CD14-positive monocyte (primary cell): ENCODE data around the gene LDLRAD4. TPM values are rescaled to one million over a fixed set of nuclear protein-coding genes. Genes with fewer than 3 reads are reported as not detected.

ENCODE experiments used
- DNase-seq, 3 donors: peaks; one replicate each; pipeline ENCODE4 v3.0.0-alpha.2; 2011 to 2022
- H2AFZ ChIP-seq: 2 replicates; pipeline ENCODE4 v1.6.0; 2012; ENCODE audit warnings: mild to moderate bottlenecking, low read depth, low read length, inconsistent platforms; ENCODE audit not compliant: insufficient read depth, poor library complexity, severe bottlenecking
- H3K27ac ChIP-seq, 2 donors: 1 replicate in 1 of 2; 2 replicates in 1 of 2; pipeline ENCODE4 v1.5.1; 2012 to 2013; ENCODE audit warnings: low read length in 2 of 2, control low read depth in 1 of 2, inconsistent platforms in 1 of 2, low read depth in 1 of 2, mild to moderate bottlenecking in 1 of 2
- H3K27me3 ChIP-seq, 2 donors: one replicate each; pipeline versions ENCODE4 v1.6.0 to v1.6.1; 2011 to 2013; ENCODE audit warnings: low read length in 2 of 2; ENCODE audit not compliant: control insufficient read depth in 2 of 2, insufficient read depth in 2 of 2
- H3K36me3 ChIP-seq, 2 donors: replicated peaks in 1 of 2; 1 replicate in 1 of 2; 2 replicates in 1 of 2; pipeline versions ENCODE4 v1.5.1 to v1.6.1; 2012 to 2013; ENCODE audit warnings: low read length in 2 of 2, control low read depth in 1 of 2, inconsistent platforms in 1 of 2, mild to moderate bottlenecking in 1 of 2; ENCODE audit not compliant: insufficient read depth in 2 of 2, control insufficient read depth in 1 of 2
- H3K4me1 ChIP-seq, 2 donors: 1 replicate in 1 of 2; 2 replicates in 1 of 2; pipeline versions ENCODE4 v1.5.1 to v1.6.1; 2012 to 2013; ENCODE audit warnings: low read length in 2 of 2, control low read depth in 1 of 2, inconsistent platforms in 1 of 2, mild to moderate bottlenecking in 1 of 2, moderate library complexity in 1 of 2; ENCODE audit not compliant: insufficient read depth in 2 of 2, control insufficient read depth in 1 of 2
- H3K4me2 ChIP-seq: replicated peaks from 2 replicates; pipeline ENCODE3; 2012; ENCODE audit warnings: low read length, moderate library complexity, mild to moderate bottlenecking; ENCODE audit not compliant: poor library complexity, severe bottlenecking; ENCODE audit errors: extremely low read depth
- H3K4me3 ChIP-seq, 3 experiments: fragments of 200-600 bp in 1 of 3; sonication (generic) in 1 of 3; replicated peaks in 1 of 3; 1 replicate in 2 of 3; 2 replicates in 1 of 3; pipeline ENCODE4 v1.5.1; 2011 to 2013; ENCODE audit warnings: low read length in 3 of 3, mild to moderate bottlenecking in 3 of 3, control low read depth in 2 of 3, low read depth in 2 of 3, inconsistent platforms in 1 of 3, moderate library complexity in 1 of 3
- H3K79me2 ChIP-seq: 2 replicates; pipeline ENCODE4 v1.6.0; 2012; ENCODE audit warnings: mild to moderate bottlenecking, control low read depth, inconsistent platforms, low read length, moderate library complexity; ENCODE audit not compliant: insufficient read depth
- H3K9ac ChIP-seq: 2 replicates; pipeline ENCODE4 v1.6.0; 2017; ENCODE audit warnings: low read length, mild to moderate bottlenecking; ENCODE audit not compliant: insufficient read depth, poor library complexity, severe bottlenecking
- H3K9me3 ChIP-seq, 2 donors: replicated peaks in 1 of 2; 1 replicate in 1 of 2; 2 replicates in 1 of 2; pipeline versions ENCODE4 v1.5.1 to v1.6.1; 2012 to 2013; ENCODE audit warnings: low read length in 2 of 2, control low read depth in 1 of 2; ENCODE audit not compliant: control insufficient read depth in 1 of 2, insufficient read depth in 1 of 2
- H4K20me1 ChIP-seq: 2 replicates; pipeline ENCODE4 v1.6.0; 2012; ENCODE audit warnings: mild to moderate bottlenecking, low read length, control low read depth, moderate library complexity; ENCODE audit not compliant: insufficient read depth
- H3K27ac Mint-ChIP-seq, 7 donors: one replicate each; pipeline ENCODE4 v1.8.0; 2020; ENCODE audit warnings: mild to moderate bottlenecking in 7 of 7, mixed read lengths in 7 of 7, moderate library complexity in 6 of 7, inconsistent platforms in 2 of 7
- H3K27me3 Mint-ChIP-seq, 3 donors: one replicate each; pipeline ENCODE4 v1.8.0; 2021 to 2022; ENCODE audit warnings: low read depth in 3 of 3, mild to moderate bottlenecking in 3 of 3, mixed read lengths in 3 of 3, moderate library complexity in 3 of 3, inconsistent platforms in 1 of 3
- H3K36me3 Mint-ChIP-seq, 2 donors: one replicate each; pipeline ENCODE4 v1.8.0; 2020; ENCODE audit warnings: mixed read lengths in 2 of 2, inconsistent platforms in 1 of 2, mild to moderate bottlenecking in 1 of 2
- H3K4me1 Mint-ChIP-seq: one replicate; pipeline ENCODE4 v1.8.0; 2020; ENCODE audit warnings: mild to moderate bottlenecking, mixed read lengths
- H3K4me3 Mint-ChIP-seq, 2 donors: one replicate each; pipeline ENCODE4 v1.8.0; 2020; ENCODE audit warnings: mild to moderate bottlenecking in 2 of 2, mixed read lengths in 2 of 2, moderate library complexity in 1 of 2
- H3K9me3 Mint-ChIP-seq, 7 donors: one replicate each; pipeline ENCODE4 v1.8.0; 2020 to 2022; ENCODE audit warnings: mixed read lengths in 7 of 7, mild to moderate bottlenecking in 6 of 7, moderate library complexity in 6 of 7, inconsistent platforms in 2 of 7
- WGBS: methylation state at CpG from one replicate; pipeline ENCODE4 v1.1.5; 2013; ENCODE audit warnings: missing lambda C conversion rate; ENCODE audit not compliant: insufficient coverage; 5-methylcytosine and 5-hydroxymethylcytosine counted together
- intact Hi-C, 2 donors: fragments of 100-400 bp; cut with micrococcal nuclease; formaldehyde crosslinking; loops; one replicate each; pipeline versions ENCODE4 v1.15.0 to v1.15.1; 2023
- polyA plus RNA-seq, 3 donors: library from polyadenylated mRNA; depleted of rRNA in 1 of 3; unstranded in 2 of 3; stranded (reverse) in 1 of 3; fragments of 300-500 nt in 2 of 3; fragments of >200 nt in 1 of 3; fragmentation: Illumina TruSeq in 2 of 3; gene quantifications; 1 replicate in 2 of 3; 2 replicates in 1 of 3; pipeline ENCODE4 v1.2.3, GENCODE V29; 2012 to 2021
- TF ChIP-seq, protein P1 (sequence below): fragments of 200-600 bp; IDR thresholded peaks from one replicate; pipeline ENCODE4 v1.8.0; 2022; ENCODE audit warnings: antibody characterized with exemption, mild to moderate bottlenecking

The LDLRAD4 gene
- polyA plus RNA-seq, 3 donors = 13.5 to 15.4 (median 13.8) TPM

GRCh38 chr18:13548966-13549879, 330.7 kb downstream of the LDLRAD4 start:
- peak in 1 of 3 donors; percentile 25 for DNase-seq
- H3K9me3 ChIP-seq = peaks cover 5 to 11% of the 10 kb centered on the region in 2 donors
- peaks cover 2 to 8% (median 3%) of the 10 kb centered on the region in 3 donors for H3K27me3 Mint-ChIP-seq
- peaks cover 0 to 10% (median 4%) of the 10 kb centered on the region in 7 donors for H3K9me3 Mint-ChIP-seq
- no peaks in the 10 kb centered on the region for H4K20me1 ChIP-seq
- peaks cover 20% of the 10 kb centered on the region in 2 donors for H3K4me1 ChIP-seq
- H2AFZ ChIP-seq = peak overlapping the region; percentile 42
- H3K27ac Mint-ChIP-seq = peak overlapping the region; percentile 78 to 95 (median 91)
- 0% methylated on average over 6 of the region's 7 CpGs for WGBS
- no peaks in the 10 kb centered on the region for H3K79me2 ChIP-seq
- peak overlapping the region; percentile 60 to 83 for H3K4me3 Mint-ChIP-seq
- intact Hi-C loops = loop anchor here in 1 of 2 donors (10.0 kb wide), 1 partner anchor 166 kb away; no protein-coding TSS in a partner anchor
- peak overlapping the region; percentile 51 for H3K4me2 ChIP-seq
- H3K36me3 ChIP-seq = no peaks in the 10 kb centered on the region
- peak overlapping the region; percentile 40 to 57 for H3K27ac ChIP-seq
- TF ChIP-seq, protein P1, sequence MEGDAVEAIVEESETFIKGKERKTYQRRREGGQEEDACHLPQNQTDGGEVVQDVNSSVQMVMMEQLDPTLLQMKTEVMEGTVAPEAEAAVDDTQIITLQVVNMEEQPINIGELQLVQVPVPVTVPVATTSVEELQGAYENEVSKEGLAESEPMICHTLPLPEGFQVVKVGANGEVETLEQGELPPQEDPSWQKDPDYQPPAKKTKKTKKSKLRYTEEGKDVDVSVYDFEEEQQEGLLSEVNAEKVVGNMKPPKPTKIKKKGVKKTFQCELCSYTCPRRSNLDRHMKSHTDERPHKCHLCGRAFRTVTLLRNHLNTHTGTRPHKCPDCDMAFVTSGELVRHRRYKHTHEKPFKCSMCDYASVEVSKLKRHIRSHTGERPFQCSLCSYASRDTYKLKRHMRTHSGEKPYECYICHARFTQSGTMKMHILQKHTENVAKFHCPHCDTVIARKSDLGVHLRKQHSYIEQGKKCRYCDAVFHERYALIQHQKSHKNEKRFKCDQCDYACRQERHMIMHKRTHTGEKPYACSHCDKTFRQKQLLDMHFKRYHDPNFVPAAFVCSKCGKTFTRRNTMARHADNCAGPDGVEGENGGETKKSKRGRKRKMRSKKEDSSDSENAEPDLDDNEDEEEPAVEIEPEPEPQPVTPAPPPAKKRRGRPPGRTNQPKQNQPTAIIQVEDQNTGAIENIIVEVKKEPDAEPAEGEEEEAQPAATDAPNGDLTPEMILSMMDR = no peak
- peaks cover 19 to 28% of the 10 kb centered on the region in 2 donors for H3K36me3 Mint-ChIP-seq
- peak overlapping the region in 1 of 3 experiments; percentile 39 for H3K4me3 ChIP-seq
- H3K4me1 Mint-ChIP-seq = peaks cover 28% of the 10 kb centered on the region
- no peaks in the 10 kb centered on the region for H3K27me3 ChIP-seq
- no peak overlapping the region for H3K9ac ChIP-seq

GRCh38 chr18:13549880-13550232, 331.3 kb downstream of the LDLRAD4 start:
- WGBS = 0% methylated on average over 3 of the region's 5 CpGs
- H3K4me3 ChIP-seq = peak overlapping the region in 1 of 3 experiments; percentile 39
- H3K36me3 Mint-ChIP-seq = peaks cover 19 to 28% of the 10 kb centered on the region in 2 donors
- no peaks in the 10 kb centered on the region for H4K20me1 ChIP-seq
- H3K4me1 ChIP-seq = peaks cover 20% of the 10 kb centered on the region in 2 donors
- intact Hi-C loops = loop anchor here in 1 of 2 donors (10.0 kb wide), 1 partner anchor 165 kb away; no protein-coding TSS in a partner anchor
- H3K4me2 ChIP-seq = peak overlapping the region; percentile 51
- H3K9me3 ChIP-seq = peaks cover 5 to 11% of the 10 kb centered on the region in 2 donors
- peak overlapping the region; percentile 60 to 83 for H3K4me3 Mint-ChIP-seq
- peak overlapping the region; percentile 42 for H2AFZ ChIP-seq
- H3K9me3 Mint-ChIP-seq = peaks cover 0 to 10% (median 4%) of the 10 kb centered on the region in 7 donors
- no peaks in the 10 kb centered on the region for H3K27me3 ChIP-seq
- DNase-seq = no peak
- H3K79me2 ChIP-seq = no peaks in the 10 kb centered on the region
- peak overlapping the region in 4 of 7 donors; percentile 4 to 90 (median 46) for H3K27ac Mint-ChIP-seq
- no peak overlapping the region for H3K9ac ChIP-seq
- peaks cover 2 to 8% (median 5%) of the 10 kb centered on the region in 3 donors for H3K27me3 Mint-ChIP-seq
- peaks cover 28% of the 10 kb centered on the region for H3K4me1 Mint-ChIP-seq
- H3K36me3 ChIP-seq = no peaks in the 10 kb centered on the region
- TF ChIP-seq, protein P1 = no peak
- H3K27ac ChIP-seq = peak overlapping the region in 1 of 2 donors; percentile 57
